ENCODE data around the gene GRM4.

GRM4 gene

GRCh38 chr6:34039943-34040342, 105.9 kb downstream of the GRM4 start:
- no peak for DNase-seq

GRCh38 chr6:34037151-34037550, 108.7 kb downstream of the GRM4 start:
- DNase-seq: no peak

- DNase-seq: no peak
These were observed 109.4 kb downstream of the GRM4 start for GRCh38 chr6:34036357-34037069.

GRCh38 chr6:34035704-34036356, 110.1 kb downstream of the GRM4 start:
- no peak for DNase-seq

GRCh38 chr6:34035161-34035560, 110.7 kb downstream of the GRM4 start:
- DNase-seq: no peak

- DNase-seq: no peak
These were observed 113.0 kb downstream of the GRM4 start for GRCh38 chr6:34032856-34033255.

GRCh38 chr6:34031625-34032383, 114.1 kb downstream of the GRM4 start:
- no peak for DNase-seq

GRCh38 chr6:34030831-34031624, 114.9 kb downstream of the GRM4 start:
- DNase-seq: no peak

- no peak for DNase-seq
These were observed 116.2 kb downstream of the GRM4 start for GRCh38 chr6:34029489-34030280.

GRCh38 chr6:34028691-34029360, 117.1 kb downstream of the GRM4 start:
- no peak for DNase-seq

- DNase-seq: no peak
These were observed 117.9 kb downstream of the GRM4 start for GRCh38 chr6:34027939-34028441.

- DNase-seq: peak; percentile 55
These were observed 118.4 kb downstream of the GRM4 start for GRCh38 chr6:34027445-34027936.

GRCh38 chr6:34025861-34026260, 120.0 kb downstream of the GRM4 start:
- DNase-seq: no peak

GRCh38 chr6:34025112-34025807, 120.6 kb downstream of the GRM4 start:
- no peak for DNase-seq

GRCh38 chr6:34022873-34023255, 123.0 kb downstream of the GRM4 start:
- DNase-seq: no peak

GRCh38 chr6:34022250-34022872, 123.5 kb downstream of the GRM4 start:
- DNase-seq: no peak

GRCh38 chr6:34021554-34022190, 124.2 kb downstream of the GRM4 start:
- DNase-seq: no peak

GRCh38 chr6:34020807-34021553, 124.9 kb downstream of the GRM4 start:
- DNase-seq: no peak

- no peak for DNase-seq
These were observed 125.6 kb downstream of the GRM4 start for GRCh38 chr6:34020278-34020677.
